Head of caudate nucleus (tissue), 42 donors: ENCODE data around the gene ADCY1.

ENCODE experiments used
- DNase-seq, 42 donors: peaks; one replicate each; pipeline versions ENCODE4 v3.0.0 to v3.0.0-alpha.2; 2020 to 2021; ENCODE audit warnings: mixed read lengths in 7 of 42
- intact Hi-C: fragments of 100-400 bp; cut with DNase I; formaldehyde crosslinking; loops from one replicate; pipeline ENCODE4 v1.15.0; 2022

Gene ADCY1

DNA sequence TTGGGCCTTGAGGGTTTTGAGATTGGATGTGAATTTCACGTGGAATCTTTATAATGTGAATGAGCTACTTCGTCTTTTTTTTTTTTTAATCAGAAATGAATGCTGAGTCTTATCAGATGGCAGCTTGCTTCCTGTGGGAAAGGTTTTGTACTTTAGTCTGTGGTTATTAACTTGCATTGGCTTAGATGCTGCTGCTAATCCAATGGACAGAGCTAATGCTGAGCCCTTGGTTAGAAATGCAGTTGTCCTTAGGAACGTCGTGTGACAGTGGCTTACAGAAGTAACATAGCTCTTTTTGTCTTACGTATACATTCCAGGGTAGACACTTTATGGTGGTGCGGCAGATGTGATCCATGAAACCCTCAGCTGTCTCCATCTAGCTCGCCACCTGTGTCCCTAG, 32.8 kb downstream of the ADCY1 start:
- intact Hi-C loops: no loop called here
- DNase-seq: peak in 1 of 42 donors; percentile 10

DNA sequence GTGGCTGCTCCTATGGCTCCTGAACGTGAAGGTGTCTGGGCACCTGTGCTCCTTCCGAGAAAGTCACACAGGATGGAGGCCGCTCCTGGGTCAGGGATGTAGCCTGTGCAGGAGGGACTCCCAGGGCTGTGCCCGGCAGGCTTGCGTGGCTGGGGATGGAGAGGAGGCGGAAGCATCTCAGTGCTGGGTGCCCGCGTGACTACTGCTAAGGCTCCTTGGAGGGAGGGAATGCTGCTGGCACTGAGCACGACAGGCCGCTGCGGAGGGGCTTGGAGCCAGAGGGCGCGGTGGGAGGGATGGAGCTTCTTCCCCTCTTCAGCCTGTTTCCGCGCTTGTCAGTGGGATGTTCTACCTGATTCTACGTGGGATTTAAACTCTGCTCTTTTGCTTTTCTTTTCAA, 35.0 kb downstream of the ADCY1 start:
- DNase-seq: peak in 2 of 42 donors; percentile 12 to 27
- intact Hi-C loops: no loop called here

DNA sequence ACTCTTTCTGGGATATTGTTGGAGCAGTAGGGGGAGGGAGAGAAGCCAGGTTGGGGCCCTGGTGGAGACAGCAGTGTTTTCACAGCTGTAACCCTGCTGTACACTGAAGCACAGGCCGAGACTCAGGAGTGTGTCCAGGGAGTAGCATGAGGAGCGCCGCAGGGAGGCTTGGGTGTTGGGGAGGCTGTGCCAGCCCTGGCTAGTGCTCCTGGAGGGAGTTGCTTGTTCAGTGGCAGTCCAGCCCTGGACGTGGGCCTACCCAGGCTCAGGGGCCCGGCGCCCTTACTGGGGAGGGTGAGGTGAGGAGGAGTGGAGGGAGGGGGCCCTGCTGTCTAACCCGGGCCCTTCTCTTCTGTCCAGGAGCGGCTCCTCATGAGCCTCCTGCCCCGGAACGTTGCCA, 35.9 kb downstream of the ADCY1 start:
- peak in 1 of 42 donors; percentile 26 for DNase-seq
- intact Hi-C loops: no loop called here

DNA sequence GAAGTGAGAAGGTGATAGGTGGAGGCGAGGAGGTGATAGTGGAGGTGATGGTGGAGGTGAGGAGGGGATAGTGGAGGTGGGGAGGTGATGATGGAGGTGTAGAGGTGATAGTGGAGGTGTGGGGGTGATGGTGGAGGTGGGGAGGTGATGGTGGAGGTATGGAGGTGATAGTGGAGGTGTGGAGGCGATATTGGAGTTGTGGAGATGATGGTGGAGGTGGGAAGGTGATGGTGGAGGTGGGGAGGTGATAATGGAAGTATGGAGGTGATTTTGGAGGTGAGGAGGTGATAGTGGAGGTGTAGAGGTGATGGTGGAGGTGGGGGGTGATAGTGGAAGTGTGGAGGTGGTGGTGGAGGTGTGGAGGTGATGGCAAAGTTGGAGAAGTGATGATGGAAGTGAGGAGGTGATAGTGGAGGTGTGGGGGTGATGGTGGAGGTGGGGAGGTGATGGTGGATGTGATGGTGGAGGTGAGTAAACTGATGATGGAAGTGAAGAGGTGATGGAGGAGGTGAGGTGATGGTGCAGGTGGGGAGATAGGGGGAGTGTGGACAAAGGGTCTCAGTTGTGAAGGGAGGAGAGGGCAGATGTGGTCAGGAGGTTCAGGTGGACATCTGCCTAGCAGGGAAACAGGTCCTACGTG, 36.6 kb downstream of the ADCY1 start:
- intact Hi-C loops: no loop called here
- DNase-seq: no peak

DNA sequence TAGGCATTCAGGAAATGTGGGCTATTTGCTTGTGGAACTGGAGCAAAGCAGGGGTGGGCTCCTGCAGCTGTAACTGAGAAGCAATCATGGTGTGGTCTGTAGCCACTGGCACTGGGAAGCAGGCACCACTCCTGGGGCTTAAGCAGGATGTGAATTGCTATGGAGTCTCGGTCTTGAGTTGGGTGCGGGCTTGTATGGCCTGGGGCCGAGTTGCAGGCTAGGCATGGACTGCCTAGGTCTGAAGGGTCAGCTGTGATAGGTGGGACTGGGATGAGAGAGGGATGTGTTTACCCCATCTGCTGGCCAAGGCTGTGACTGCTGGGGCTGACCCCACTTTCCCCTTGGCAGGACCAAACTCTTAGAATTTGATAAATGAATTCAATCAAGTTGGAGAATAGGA, 43.0 kb downstream of the ADCY1 start:
- intact Hi-C loops: no loop called here
- no peak for DNase-seq

DNA sequence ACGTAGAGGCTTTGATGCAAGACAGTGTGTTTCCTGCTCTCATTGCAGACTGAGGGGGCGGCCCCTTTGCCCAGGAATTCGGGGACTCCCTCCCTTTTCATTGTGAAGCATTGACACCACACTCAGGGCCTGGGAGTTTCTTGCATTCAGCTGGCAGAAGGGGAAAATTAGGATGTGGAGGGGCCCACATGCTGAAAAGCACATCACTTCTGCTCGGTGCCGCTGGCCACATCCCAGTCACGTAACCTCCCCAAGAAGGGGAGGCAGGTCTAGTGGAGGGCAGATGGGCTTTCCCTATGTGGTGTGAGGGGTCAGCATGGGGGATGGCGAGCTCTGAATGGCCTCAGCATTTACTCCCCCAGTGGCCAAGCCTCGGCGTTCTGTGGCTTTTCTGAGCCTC, 47.9 kb downstream of the ADCY1 start:
- intact Hi-C loops: no loop called here
- no peak for DNase-seq

DNA sequence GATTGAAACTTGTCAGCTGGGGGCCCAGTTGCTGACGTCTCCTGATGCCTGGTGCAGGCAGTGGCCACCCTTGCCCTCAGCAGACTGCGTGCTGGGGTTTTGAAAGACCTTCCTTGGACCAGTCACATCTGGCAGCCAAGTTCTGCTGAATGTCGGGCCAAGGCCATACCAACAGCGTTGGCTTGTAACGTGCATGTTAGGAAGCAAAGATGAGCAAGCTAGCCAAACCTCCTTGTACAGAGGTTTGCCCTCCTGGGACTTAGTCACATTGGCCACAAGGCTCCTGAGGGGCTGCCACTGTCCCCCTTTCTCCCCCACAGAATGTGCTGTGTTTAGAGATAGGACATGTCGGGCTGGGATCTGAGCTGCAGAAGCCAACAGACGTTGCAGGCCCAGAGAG, 49.0 kb downstream of the ADCY1 start:
- no peak for DNase-seq
- intact Hi-C loops: no loop called here

DNA sequence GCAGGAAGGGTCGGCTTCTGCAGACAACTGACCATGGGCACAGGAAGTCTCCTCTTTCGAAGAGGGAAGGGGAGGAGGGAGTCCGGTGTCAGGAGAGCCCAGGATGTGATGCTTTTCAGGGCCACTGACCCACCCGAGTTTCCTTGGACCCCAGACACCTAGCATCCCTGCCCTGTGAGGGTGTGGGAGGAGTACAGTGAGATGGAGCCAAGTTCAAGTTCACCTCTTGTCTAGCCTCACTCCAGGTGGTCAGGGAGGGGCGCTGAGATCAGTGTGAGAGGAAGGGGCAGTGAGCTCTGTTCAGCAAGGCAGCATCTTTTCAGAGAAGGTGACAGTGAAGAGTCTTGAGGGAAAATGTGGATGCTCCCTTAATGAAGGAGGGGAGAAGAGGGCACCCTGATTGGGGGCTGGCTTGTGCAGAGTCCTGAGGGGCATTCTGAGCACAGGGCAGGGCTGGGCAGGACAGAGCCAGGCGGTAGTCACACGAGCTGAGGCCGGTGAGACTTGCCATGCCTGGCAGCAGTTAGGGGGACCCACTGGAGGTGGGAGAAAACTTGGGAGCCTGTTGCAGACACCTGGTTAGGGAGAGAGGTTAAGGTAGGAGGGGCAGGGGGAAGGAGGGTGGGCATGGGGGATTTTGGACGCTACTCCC, 49.7 kb downstream of the ADCY1 start:
- no peak for DNase-seq
- intact Hi-C loops: no loop called here

DNA sequence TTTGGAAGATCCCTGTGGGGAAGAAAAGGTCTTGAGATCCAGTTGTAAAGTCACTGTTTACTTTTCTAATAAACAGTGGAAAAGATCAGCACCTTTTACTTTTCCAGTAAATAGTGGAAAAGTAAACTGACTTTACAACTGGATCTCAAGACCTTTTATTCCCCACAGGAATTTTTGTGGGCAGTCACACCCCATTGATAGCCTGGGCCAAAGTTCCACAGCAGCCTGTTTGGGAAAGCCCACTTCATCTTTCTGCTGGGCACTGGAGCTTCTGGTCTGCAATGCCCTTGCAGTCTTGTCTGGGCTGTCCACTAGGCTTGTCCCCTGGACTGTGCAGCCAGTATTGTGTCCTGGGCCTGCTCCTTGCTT, 50.2 kb downstream of the ADCY1 start:
- DNase-seq: no peak
- intact Hi-C loops: no loop called here

DNA sequence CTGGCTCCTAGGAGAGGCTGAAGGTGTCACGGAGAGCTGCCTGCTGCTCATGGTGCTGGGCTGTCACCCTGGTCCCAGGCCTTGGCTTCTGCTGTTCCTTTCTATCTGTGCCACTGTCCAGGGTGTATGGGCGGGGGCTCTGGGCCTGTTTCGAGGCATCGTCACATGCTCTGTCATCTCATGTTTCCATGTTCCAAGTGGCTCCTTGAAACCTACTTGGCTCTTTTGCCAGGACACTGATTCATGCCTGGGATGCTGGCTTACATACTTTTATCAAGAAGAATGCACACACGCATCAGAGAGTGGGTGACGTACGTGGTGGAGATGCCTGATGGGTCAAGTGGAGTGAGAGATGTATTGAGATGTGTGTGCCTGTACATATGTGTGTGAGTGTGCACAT, 50.9 kb downstream of the ADCY1 start:
- DNase-seq: no peak
- intact Hi-C loops: no loop called here

DNA sequence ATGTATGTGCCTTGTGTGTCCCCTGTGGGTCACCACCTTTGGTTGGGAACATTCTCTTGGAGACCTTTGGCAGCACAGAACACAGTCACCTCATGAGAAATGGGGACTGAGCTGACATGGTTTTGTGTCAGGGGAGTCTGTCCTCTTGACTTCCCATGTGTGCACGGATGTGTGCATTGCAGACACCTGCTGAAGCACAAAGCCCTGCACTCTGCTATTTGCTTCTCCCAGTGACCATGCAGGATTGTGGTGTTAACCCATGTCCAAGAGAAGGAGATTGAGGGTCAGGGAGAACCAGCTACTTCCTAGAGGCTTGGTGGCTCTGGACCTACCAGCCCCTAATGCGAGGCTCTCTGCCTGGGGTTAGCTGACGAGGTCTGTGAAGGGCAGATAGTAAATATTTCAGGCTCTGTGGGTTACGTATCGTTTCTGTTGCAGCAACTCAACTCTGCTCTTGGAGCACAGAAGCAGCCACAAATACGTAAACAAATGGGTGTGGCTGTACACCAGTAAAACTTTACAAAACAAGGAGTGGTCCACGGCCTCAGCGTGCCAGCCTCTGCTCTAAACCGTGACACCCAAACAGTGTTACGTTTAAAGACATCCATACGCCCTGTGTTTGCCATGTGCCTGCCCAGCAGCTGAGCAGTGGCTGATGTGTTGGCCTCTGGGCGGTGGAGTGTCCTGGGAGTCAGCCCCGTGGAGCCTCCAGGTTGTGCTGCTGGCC, 51.7 kb downstream of the ADCY1 start:
- DNase-seq: no peak
- intact Hi-C loops: no loop called here

DNA sequence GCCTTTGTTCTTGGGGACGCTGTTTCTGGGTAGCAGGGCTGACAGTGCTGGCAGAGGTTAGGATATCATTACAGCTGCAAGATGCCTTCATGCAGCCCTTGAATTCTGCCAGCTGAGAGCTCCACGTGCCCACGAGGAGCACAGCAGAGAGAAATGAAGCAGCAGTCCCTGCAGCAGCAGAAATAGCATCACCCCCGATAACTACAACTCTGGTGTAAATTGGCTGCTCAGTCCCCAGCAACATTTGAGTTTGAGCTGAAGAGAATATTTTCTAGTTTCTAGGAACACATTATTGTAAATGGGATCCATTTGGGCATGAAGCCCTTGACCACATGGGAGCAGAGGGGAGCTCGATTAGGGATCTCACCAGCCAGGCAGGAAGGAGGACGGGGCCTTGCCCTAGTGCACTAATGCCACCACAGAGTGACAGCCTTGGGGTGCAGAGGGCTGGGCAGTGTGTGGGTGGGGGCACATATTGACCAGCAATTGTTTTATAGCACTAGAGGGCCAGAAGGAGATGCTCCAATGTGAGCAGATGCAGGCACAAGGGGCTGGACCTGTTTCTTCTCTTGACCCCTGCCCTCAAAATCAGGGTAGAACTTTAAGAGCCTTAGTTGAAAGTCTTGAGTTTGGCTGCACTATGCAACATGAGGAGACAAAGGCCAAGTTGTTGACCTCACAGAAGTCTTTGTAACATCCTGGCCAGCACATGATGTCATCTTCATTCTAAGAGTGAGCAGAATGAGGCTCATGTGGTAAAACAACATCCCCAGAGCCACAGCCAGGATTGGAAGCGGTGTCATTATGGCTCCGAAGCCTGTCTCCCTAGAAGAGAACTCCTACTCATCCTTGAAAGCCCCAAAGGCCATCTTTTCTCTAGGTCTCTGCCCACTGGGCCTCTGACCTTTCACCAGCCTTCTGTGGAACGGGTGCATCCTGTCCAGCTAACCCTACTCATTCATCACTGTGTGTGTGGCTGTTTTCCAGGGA, 52.6 kb downstream of the ADCY1 start:
- intact Hi-C loops: no loop called here
- peak in 4 of 42 donors; percentile 36 to 50 (median 42) for DNase-seq

DNA sequence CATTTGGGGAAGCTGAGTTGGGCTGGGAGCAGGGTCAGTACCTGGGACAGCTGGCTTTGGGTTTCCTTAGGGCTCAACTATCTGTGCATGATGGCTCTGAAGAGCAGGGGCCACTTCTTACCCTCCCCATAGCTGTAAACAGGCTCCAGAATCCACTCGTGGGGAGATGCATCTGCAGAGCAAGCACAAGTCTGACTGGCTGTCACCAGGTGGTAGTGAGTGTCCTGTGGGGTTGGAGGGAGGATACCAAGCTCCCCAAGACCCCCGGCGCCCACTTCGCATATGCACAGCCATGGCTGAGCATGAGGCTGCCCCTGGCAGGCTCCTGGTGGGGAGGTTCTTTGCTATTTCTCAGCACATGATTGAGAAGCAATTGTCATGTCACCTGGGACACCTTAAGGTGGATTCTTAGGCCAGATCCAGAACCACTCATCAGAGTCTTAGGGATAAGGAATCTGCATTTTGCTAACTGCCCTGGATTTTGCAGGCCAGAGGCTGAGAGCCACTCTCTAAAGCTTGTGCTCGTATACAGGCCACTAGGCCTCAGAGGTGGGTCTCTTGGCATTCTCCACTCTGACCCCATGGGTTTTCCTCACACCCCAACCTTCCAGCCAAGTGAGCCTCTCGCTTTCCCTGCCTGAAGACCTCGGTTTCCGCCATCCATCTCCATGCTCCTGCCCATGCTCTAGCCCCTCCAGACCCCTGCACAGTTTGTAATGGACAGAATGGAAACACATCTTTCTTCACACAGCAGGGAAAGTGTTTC, 53.7 kb downstream of the ADCY1 start:
- intact Hi-C loops: no loop called here
- DNase-seq: no peak

DNA sequence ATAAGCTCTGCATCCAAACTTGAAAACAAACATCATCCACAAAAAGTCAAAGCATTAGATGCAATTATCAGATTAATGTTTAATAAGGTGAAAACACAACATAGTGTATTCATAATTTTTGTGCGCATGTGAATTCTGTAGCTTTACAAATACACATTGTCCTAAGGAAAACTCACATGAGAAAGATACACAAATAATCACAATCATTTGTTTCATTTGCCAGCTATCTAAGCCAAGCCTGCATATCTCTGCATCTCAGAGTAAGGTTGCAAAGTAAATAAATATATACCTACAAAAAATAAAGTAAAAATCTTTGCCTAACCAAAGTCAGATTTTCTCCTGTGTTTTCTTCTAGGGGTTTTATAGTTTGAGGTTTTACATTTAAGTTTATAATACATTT, 57.4 kb downstream of the ADCY1 start:
- intact Hi-C loops: no loop called here
- no peak for DNase-seq

DNA sequence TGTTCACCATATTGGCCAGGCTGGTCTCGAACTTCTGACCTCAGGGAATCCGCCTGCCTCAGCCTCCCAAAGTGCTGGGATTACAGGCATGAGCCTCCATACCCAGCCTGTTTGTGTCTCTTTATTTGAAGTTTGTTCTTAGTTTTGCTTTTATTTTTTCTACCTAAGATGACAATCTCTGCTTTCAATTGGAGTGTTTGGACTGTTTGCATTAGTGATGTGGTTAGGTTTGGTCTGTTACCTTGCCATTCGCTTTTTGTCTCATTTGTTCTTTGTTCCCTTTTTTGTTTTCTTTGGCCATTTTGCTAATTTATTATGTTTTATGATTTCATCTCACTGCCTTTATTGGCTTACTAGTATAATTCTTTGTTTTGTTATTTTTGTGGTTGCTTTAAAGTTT, 62.6 kb downstream of the ADCY1 start:
- DNase-seq: no peak
- intact Hi-C loops: no loop called here

DNA sequence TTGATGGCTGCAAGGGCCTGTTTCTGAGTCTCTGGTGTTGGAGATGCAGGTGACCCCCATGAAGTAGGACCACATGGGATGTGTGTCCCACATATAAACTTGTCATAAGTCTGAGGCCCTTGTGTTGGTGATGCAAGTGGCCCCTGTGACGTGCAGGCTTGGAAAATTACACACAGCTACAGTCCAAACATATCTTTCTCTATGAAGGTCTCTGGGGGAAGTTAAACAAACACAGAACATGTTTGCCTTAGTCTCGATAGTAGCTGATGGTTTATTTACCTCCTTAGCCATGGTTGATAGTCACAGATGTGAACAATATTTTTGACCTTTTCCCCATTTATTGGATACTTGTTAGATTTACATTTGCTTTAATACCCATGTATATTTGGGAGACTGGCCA, 64.7 kb downstream of the ADCY1 start:
- DNase-seq: peak in 2 of 42 donors; percentile 15 to 16
- intact Hi-C loops: no loop called here

DNA sequence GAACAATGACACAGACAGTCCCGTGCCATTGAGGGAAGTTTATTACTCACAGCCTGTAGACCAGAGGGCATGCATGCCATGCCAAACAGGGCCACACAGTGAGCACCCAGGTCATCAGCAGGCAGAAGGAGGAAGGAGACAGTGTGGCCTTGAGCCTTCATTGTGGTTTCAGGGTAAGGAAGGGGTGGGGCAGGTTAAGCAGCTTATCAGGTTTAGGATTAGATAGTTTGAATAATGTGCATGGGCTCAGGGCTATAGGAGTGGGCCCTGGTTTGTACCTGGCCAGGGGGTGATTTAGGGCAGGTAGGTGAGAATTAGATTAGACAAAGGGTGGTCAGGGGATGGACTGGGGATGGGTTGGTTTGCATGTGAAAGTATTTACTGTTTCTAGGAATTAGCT, 67.9 kb downstream of the ADCY1 start:
- intact Hi-C loops: no loop called here

DNA sequence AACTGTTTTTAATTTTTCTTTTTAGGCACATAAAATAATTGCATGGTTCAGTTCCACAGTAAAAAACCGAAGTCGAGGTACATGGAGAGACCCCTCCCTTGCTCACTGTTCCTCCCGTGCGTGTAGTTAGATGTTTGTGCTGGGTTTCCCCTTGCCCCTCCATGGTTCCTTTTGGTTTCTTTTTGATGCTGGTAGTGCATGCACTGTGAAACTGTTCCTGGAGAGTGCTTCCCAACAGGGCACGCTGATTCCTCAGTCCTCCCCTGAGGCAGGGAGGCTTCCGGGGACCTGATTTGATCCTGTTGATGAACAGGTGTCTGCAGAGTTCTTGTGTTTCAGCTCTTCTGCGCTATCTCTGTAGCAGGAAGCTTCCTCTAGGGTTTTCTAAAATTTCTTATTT, 69.5 kb downstream of the ADCY1 start:
- intact Hi-C loops: no loop called here
- DNase-seq: peak in 2 of 42 donors; percentile 3 to 31

More for the DNA sequence above, 67.9 kb downstream of the ADCY1 start:
- DNase-seq: peak in 1 of 42 donors; percentile 28

DNA sequence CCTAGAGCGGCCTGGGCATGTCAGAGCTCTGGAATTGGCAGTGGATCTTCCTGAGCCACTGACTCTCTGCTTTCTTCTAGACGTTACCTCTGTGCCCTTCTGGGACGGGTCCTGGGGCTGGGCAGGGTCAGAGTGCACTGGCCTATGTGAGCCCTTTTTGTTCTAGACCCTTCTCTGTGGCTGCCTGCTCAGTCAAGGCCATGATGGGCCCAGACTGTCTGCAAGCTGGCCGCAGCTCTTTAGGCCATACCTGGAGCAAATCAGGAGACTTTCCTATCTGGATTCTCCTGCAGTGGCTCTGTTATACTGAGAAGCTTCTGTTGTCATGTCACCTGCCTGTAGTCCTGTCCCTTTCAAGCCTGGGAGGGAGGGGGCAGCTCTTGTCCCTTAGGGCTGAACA, 70.1 kb downstream of the ADCY1 start:
- peak in 1 of 42 donors; percentile 24 for DNase-seq
- intact Hi-C loops: no loop called here
